SK-N-SH treated with all-trans-retinoic acid at 6 μM for 48 hours (cell line): Measurements from ENCODE around the gene UQCRH.
A peak's percentile ranks its signal among the peaks of the same experiment; 100 is the strongest.

Experiments
- ATAC-seq: fragments of 200-7000 bp; cut with Tn5 transposase; 3 replicates; pipeline ENCODE4 v1.9.1; 2020; ENCODE audit warnings: mild to moderate bottlenecking, moderate library complexity
- BACH2 ChIP-seq: fragments of 250-450 bp; sonication (Bioruptor Pico); IDR thresholded peaks from 2 replicates; pipeline ENCODE4 v1.9.0; 2021; ENCODE audit warnings: mild to moderate bottlenecking, borderline replicate concordance
- CREB5 ChIP-seq: fragments of 250-450 bp; sonication (Bioruptor Pico); IDR thresholded peaks from 2 replicates; pipeline ENCODE4 v1.5.1; 2020; ENCODE audit warnings: low read depth, mild to moderate bottlenecking, moderate library complexity
- CSDC2 ChIP-seq: fragments of 250-450 bp; sonication (Bioruptor Pico); IDR thresholded peaks from 2 replicates; pipeline ENCODE4 v1.5.0; 2020; ENCODE audit warnings: mild to moderate bottlenecking, moderate library complexity
- CSRNP3 ChIP-seq: fragments of 250-450 bp; sonication (Bioruptor Pico); IDR thresholded peaks from 2 replicates; pipeline ENCODE4 v1.5.1; 2021; ENCODE audit warnings: mild to moderate bottlenecking, moderate library complexity
- ESRRG ChIP-seq: fragments of 250-450 bp; sonication (Bioruptor Pico); IDR thresholded peaks from 2 replicates; pipeline ENCODE4 v1.6.1; 2021; ENCODE audit warnings: mild to moderate bottlenecking
- ISL1 ChIP-seq: fragments of 250-450 bp; sonication (Bioruptor Pico); IDR thresholded peaks from 2 replicates; pipeline ENCODE4 v2.1.2; 2022; ENCODE audit warnings: mild to moderate bottlenecking, moderate library complexity
- OSR1 ChIP-seq: fragments of 250-450 bp; sonication (Bioruptor Pico); IDR thresholded peaks from 2 replicates; pipeline ENCODE4 v1.8.0; 2022; ENCODE audit warnings: moderate library complexity, mild to moderate bottlenecking, inconsistent platforms
- POU6F1 ChIP-seq: fragments of 250-450 bp; sonication (Bioruptor Pico); IDR thresholded peaks from 2 replicates; pipeline ENCODE4 v1.8.0; 2021; ENCODE audit warnings: low read depth, mild to moderate bottlenecking, moderate library complexity, borderline replicate concordance
- PPARA ChIP-seq: fragments of 250-450 bp; sonication (Bioruptor Pico); IDR thresholded peaks from 2 replicates; pipeline ENCODE4 v1.5.0; 2020; ENCODE audit warnings: mild to moderate bottlenecking, borderline replicate concordance
- RARB ChIP-seq: fragments of 250-450 bp; sonication (Bioruptor Pico); IDR thresholded peaks from 2 replicates; pipeline ENCODE4 v1.8.0; 2021; ENCODE audit warnings: mild to moderate bottlenecking, moderate library complexity
- SNAI2 ChIP-seq: fragments of 250-450 bp; sonication (Bioruptor Pico); IDR thresholded peaks from 2 replicates; pipeline ENCODE4 v1.5.0; 2020; ENCODE audit warnings: mild to moderate bottlenecking, moderate library complexity
- TCF4 ChIP-seq: fragments of 250-450 bp; sonication (Bioruptor Pico); IDR thresholded peaks from 2 replicates; pipeline ENCODE4 v1.8.0; 2021; ENCODE audit warnings: mild to moderate bottlenecking, moderate library complexity, borderline replicate concordance
- TOX ChIP-seq: fragments of 250-450 bp; sonication (Bioruptor Pico); IDR thresholded peaks from 2 replicates; pipeline ENCODE4 v1.8.0; 2021; ENCODE audit warnings: mild to moderate bottlenecking, moderate library complexity, borderline replicate concordance
- TSHZ2 ChIP-seq: fragments of 250-450 bp; sonication (Bioruptor Pico); IDR thresholded peaks from 2 replicates; pipeline ENCODE4 v1.5.0; 2020; ENCODE audit warnings: mild to moderate bottlenecking, moderate library complexity
- ZC3H10 ChIP-seq: fragments of 250-450 bp; sonication (Bioruptor Pico); IDR thresholded peaks from 2 replicates; pipeline ENCODE4 v1.5.1; 2021; ENCODE audit warnings: mild to moderate bottlenecking, moderate library complexity
- ZFP3 ChIP-seq: fragments of 250-450 bp; sonication (Bioruptor Pico); IDR thresholded peaks from 2 replicates; pipeline ENCODE4 v1.5.0; 2020; ENCODE audit warnings: mild to moderate bottlenecking, moderate library complexity
- ZFP30 ChIP-seq: fragments of 450-650 bp; formaldehyde crosslinking; IDR thresholded peaks from 2 replicates; pipeline ENCODE4 v1.5.0; 2022; ENCODE audit warnings: mild to moderate bottlenecking, moderate library complexity
- ZNF8 ChIP-seq: fragments of 450-650 bp; formaldehyde crosslinking; IDR thresholded peaks from 2 replicates; pipeline ENCODE4 v1.5.0; 2020; ENCODE audit warnings: mild to moderate bottlenecking, moderate library complexity

The UQCRH gene

GRCh38 chr1:46340404-46341221, 37.1 kb downstream of the UQCRH start, which contains the start of gene NSUN4:
NSUN4 (plus strand) TSS chr1:46340807; CDS start chr1:46340827, 20 bp downstream.
- ATAC-seq = peak; percentile 96

GRCh38 chr1:46341222-46342083, 38.0 kb downstream of the UQCRH start:
- ATAC-seq = no peak
- TF ChIP-seq RARB (CRISPR knock-in tag) (no peak), TOX (CRISPR knock-in tag) (no peak), PPARA (no peak), BACH2 (no peak), TCF4 (CRISPR knock-in tag) (no peak), POU6F1 (no peak), CSDC2 (CRISPR knock-in tag) (no peak), CREB5 (CRISPR knock-in tag) (no peak), OSR1 (CRISPR knock-in tag) (no peak), CSRNP3 (CRISPR knock-in tag) (no peak), ZNF8 (CRISPR knock-in tag) (no peak), ZC3H10 (CRISPR knock-in tag) (no peak)

More at GRCh38 chr1:46340404-46341221, 37.1 kb downstream of the UQCRH start, which contains the start of gene NSUN4:
- TF ChIP-seq CSRNP3 (CRISPR knock-in tag) (no peak), ZFP3 (CRISPR knock-in tag) (no peak), RARB (CRISPR knock-in tag) (no peak), TSHZ2 (CRISPR knock-in tag) (0 out of 2 replicates have a peak, but pooled peaks have one; percentile 50), POU6F1 (0 out of 2 replicates have a peak, but pooled peaks have one; percentile 28), TOX (CRISPR knock-in tag) (peak; percentile 62; the same call in 1 of the 2 replicates), ZC3H10 (CRISPR knock-in tag) (peak; percentile 60; the same call in 1 of the 2 replicates)

GRCh38 chr1:46342084-46342656, 38.7 kb downstream of the UQCRH start:
- ATAC-seq = no peak
- no peak for TF ChIP-seq SNAI2
- no peak for TF ChIP-seq ZC3H10 (CRISPR knock-in tag)
- TF ChIP-seq ZFP30 (CRISPR knock-in tag) = no peak
- TF ChIP-seq CSDC2 (CRISPR knock-in tag) = no peak
- no peak for TF ChIP-seq TSHZ2 (CRISPR knock-in tag)
- TF ChIP-seq PPARA = no peak
- no peak for TF ChIP-seq TOX (CRISPR knock-in tag)
- TF ChIP-seq RARB (CRISPR knock-in tag) = no peak
- TF ChIP-seq CREB5 (CRISPR knock-in tag) = no peak
- no peak for TF ChIP-seq ESRRG
- no peak for TF ChIP-seq ISL1 (CRISPR knock-in tag)
